Fibroblast of skin of scalp (primary cell): ENCODE measurements around the gene SPATA1.
"Not testable (repeated sequence)": the region's sequence is repeated elsewhere in the genome, so short reads cannot be mapped to it uniquely, and the experiment has no call there.

Experiments
- DNase-seq: peaks from one replicate; pipeline ENCODE4 v3.0.0-alpha.2; 2013

The SPATA1 gene

GRCh38 chr1:84510165-84510564, 4.0 kb downstream of the SPATA1 start:
- DNase-seq, result no peak

- DNase-seq, result no peak
These were observed 4.5 kb downstream of the SPATA1 start for GRCh38 chr1:84510668-84511067.

- no peak for DNase-seq
These were observed 18.4 kb downstream of the SPATA1 start for GRCh38 chr1:84524590-84524989.

- no peak for DNase-seq
These were observed 19.6 kb downstream of the SPATA1 start for GRCh38 chr1:84525779-84526178.

GRCh38 chr1:84538599-84538998, 32.4 kb downstream of the SPATA1 start:
- DNase-seq, result no peak

GRCh38 chr1:84539972-84540371, 33.8 kb downstream of the SPATA1 start:
- DNase-seq, result no peak

GRCh38 chr1:84540759-84541158, 34.6 kb downstream of the SPATA1 start:
- DNase-seq, result peak; percentile 9

GRCh38 chr1:84541679-84542078, 35.5 kb downstream of the SPATA1 start:
- DNase-seq, result no peak

- peak; percentile 10 for DNase-seq
These were observed 44.6 kb downstream of the SPATA1 start for GRCh38 chr1:84550826-84551225.

GRCh38 chr1:84569216-84569615, 63.0 kb downstream of the SPATA1 start:
- DNase-seq, result no peak

GRCh38 chr1:84570436-84571149, 64.4 kb downstream of the SPATA1 start:
- no peak for DNase-seq

GRCh38 chr1:84571150-84571535, 65.0 kb downstream of the SPATA1 start:
- no peak for DNase-seq

- no peak for DNase-seq
These were observed 67.3 kb downstream of the SPATA1 start for GRCh38 chr1:84573481-84573966.

- DNase-seq, result peak; percentile 88
These were observed 68.0 kb downstream of the SPATA1 start, which contains the start of gene CTBS for GRCh38 chr1:84573967-84574842. CTBS (minus strand) TSS chr1:84574440; CDS start chr1:84574415, 25 bp downstream.

- DNase-seq, result no peak
These were observed 68.8 kb downstream of the SPATA1 start for GRCh38 chr1:84574936-84575335.

- DNase-seq, result no peak
These were observed 75.5 kb downstream of the SPATA1 start for GRCh38 chr1:84581648-84582047.

GRCh38 chr1:84582802-84583587, 76.8 kb downstream of the SPATA1 start:
- DNase-seq, result peak; percentile 54

- DNase-seq, result no peak
These were observed 77.5 kb downstream of the SPATA1 start for GRCh38 chr1:84583648-84584047.

GRCh38 chr1:84584126-84584525, 77.9 kb downstream of the SPATA1 start:
- no peak for DNase-seq

- no peak for DNase-seq
These were observed 79.6 kb downstream of the SPATA1 start for GRCh38 chr1:84585803-84586202.

- no peak for DNase-seq
These were observed 80.9 kb downstream of the SPATA1 start for GRCh38 chr1:84587099-84587498.

GRCh38 chr1:84594959-84595358, 88.8 kb downstream of the SPATA1 start:
- not testable (repeated sequence) for DNase-seq

GRCh38 chr1:84597011-84597410, 90.8 kb downstream of the SPATA1 start:
- DNase-seq, result no peak
